ENCODE measurements around the gene RFNG. TPM values are rescaled to one million over a fixed set of nuclear protein-coding genes. Genes with fewer than 3 reads are reported as not detected.

The RFNG gene
- total and polyA plus RNA-seq, 2 of the 4 experiments (the other 2 are of a cell fraction) = 6.8 to 47.3 TPM

DNA sequence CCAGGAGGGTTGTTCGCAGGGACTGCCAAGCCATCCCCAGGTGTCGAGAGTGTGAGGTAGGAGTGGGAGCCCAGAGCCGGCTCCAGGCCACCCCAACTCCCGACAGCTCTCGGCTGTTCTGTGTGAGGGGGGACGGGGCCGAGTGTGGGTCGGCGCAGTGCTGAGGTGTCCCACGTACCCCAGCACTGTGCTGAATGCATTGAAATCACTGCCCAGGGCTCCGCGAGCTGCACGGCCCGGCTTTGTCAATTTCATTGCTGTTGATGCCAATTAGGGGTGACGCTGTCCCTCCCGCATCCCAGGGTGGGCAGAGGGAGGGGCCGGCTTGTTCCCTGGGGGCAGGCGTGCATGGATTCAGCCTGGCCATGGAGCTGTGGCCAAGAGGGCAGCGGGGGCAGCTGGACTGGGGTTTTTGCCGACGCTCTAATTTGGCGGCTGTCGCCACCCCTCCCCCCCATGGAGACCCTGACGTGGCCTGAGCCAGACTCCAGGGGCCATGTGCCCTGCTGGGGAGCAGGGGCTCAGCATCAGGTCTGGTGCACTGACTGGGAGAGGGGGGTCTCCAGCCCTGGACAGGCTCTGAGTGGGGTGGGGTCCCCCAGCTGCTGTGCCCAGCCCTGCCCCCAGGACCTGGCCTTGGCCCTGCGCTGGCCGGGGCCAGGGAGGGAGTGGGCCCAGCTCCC is 43.2 kb downstream of the RFNG start:
- no peak overlapping the region for H4K5ac ChIP-seq (ENCODE audit: low read depth, low read length)
- peaks cover 3% of the 10 kb centered on the region; the same call in 1 of the 2 replicates for H3K36me3 ChIP-seq (ENCODE audit: control insufficient read depth, insufficient read depth, low read length)
- no peak overlapping the region for H2BK20ac ChIP-seq (ENCODE audit: low read depth, low read length)
- in situ Hi-C loops (cut with MboI; ENCODE audit: low sequenced_read_pairs) (no loop called here), dilution Hi-C loops (cut with HindIII; ENCODE audit: low sequenced_read_pairs, unreplicated experiment) (no loop called here), intact Hi-C loops (cut with micrococcal nuclease) (no loop called here)
- H4K8ac ChIP-seq (ENCODE audit: low read depth in 2 of 2, low read length in 2 of 2) = no peak overlapping the region
- H3K14ac ChIP-seq (replicated peaks; ENCODE audit: low read depth, low read length) = no peak overlapping the region
- H3K4me1 ChIP-seq (ENCODE audit: control insufficient read depth, insufficient read depth, low read length) = peaks cover 21% of the 10 kb centered on the region
- no peaks in the 10 kb centered on the region for H3K9me3 ChIP-seq (ENCODE audit: control insufficient read depth, insufficient read depth, low read length)
- BruUV-seq (replicated peaks) = no TSS peak
- H4K91ac ChIP-seq (ENCODE audit: insufficient read depth, low read depth, low read length) = no peak overlapping the region
- H2BK120ac ChIP-seq (ENCODE audit: low read depth, low read length) = no peak overlapping the region
- no peak overlapping the region for H3K23ac ChIP-seq (ENCODE audit: low read depth, low read length)
- no peak overlapping the region for H2BK5ac ChIP-seq (ENCODE audit: low read depth, low read length, poor library complexity, severe bottlenecking)
- no peak for DNase-seq
- H3K4ac ChIP-seq (ENCODE audit: low read depth, low read length) = no peak overlapping the region
- H3K18ac ChIP-seq (ENCODE audit: low read depth, low read length) = no peak overlapping the region
- H3K27me3 ChIP-seq (ENCODE audit: control insufficient read depth, insufficient read depth, low read length) = no peaks in the 10 kb centered on the region
- no peak overlapping the region for H2AK9ac ChIP-seq (replicated peaks; ENCODE audit: low read depth, low read length, poor library complexity)
- H3K56ac ChIP-seq (ENCODE audit: extremely low read depth, insufficient read depth, low read length) = no peak overlapping the region
- ChIA-PET POLR2A (ENCODE audit: unreplicated experiment) (no interaction called here), CTCF (no interaction called here)
- TF ChIP-seq FOS (IDR thresholded peaks at IDR 0.05; ENCODE audit: low read depth, low read length) = no peak
- no peak for TF ChIP-seq MAZ (IDR thresholded peaks at IDR 0.05; ENCODE audit: borderline replicate concordance, low read depth, low read length)
- no peak for TF ChIP-seq MXI1 (IDR thresholded peaks at IDR 0.05; ENCODE audit: borderline replicate concordance, low read depth, low read length)
- TF ChIP-seq CHD1 (IDR thresholded peaks at IDR 0.05; ENCODE audit: low read depth, low read length) = no peak
- no peak for TF ChIP-seq CEBPB (IDR thresholded peaks at IDR 0.05; ENCODE audit: low read depth, low read length)
- TF ChIP-seq RAD21 (IDR thresholded peaks at IDR 0.05; ENCODE audit: low read length) = no peak
- TF ChIP-seq, protein P1, sequence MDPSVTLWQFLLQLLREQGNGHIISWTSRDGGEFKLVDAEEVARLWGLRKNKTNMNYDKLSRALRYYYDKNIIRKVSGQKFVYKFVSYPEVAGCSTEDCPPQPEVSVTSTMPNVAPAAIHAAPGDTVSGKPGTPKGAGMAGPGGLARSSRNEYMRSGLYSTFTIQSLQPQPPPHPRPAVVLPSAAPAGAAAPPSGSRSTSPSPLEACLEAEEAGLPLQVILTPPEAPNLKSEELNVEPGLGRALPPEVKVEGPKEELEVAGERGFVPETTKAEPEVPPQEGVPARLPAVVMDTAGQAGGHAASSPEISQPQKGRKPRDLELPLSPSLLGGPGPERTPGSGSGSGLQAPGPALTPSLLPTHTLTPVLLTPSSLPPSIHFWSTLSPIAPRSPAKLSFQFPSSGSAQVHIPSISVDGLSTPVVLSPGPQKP (IDR thresholded peaks at IDR 0.05; ENCODE audit: borderline replicate concordance, low read depth, low read length) = no peak
- TF ChIP-seq NFE2L2 (IDR thresholded peaks at IDR 0.05; ENCODE audit: low read depth, low read length) = no peak
- no peak for TF ChIP-seq SMC3 (IDR thresholded peaks at IDR 0.05; ENCODE audit: low read depth, low read length)
- TF ChIP-seq POLR2A (IDR thresholded peaks at IDR 0.05; ENCODE audit: low read depth, low read length) = no peak
- TF ChIP-seq MAFK (IDR thresholded peaks at IDR 0.05; ENCODE audit: low read depth, low read length) = no peak
- TF ChIP-seq, protein P2, sequence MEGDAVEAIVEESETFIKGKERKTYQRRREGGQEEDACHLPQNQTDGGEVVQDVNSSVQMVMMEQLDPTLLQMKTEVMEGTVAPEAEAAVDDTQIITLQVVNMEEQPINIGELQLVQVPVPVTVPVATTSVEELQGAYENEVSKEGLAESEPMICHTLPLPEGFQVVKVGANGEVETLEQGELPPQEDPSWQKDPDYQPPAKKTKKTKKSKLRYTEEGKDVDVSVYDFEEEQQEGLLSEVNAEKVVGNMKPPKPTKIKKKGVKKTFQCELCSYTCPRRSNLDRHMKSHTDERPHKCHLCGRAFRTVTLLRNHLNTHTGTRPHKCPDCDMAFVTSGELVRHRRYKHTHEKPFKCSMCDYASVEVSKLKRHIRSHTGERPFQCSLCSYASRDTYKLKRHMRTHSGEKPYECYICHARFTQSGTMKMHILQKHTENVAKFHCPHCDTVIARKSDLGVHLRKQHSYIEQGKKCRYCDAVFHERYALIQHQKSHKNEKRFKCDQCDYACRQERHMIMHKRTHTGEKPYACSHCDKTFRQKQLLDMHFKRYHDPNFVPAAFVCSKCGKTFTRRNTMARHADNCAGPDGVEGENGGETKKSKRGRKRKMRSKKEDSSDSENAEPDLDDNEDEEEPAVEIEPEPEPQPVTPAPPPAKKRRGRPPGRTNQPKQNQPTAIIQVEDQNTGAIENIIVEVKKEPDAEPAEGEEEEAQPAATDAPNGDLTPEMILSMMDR (conservative IDR thresholded peaks at IDR 0.05; ENCODE audit: low read depth, low read length) = no peak
- TF ChIP-seq BHLHE40 (IDR thresholded peaks at IDR 0.05; ENCODE audit: low read depth, low read length) = no peak
- TF ChIP-seq RCOR1 (IDR thresholded peaks at IDR 0.05; ENCODE audit: insufficient replicate concordance, low read length) = no peak
- no peak for TF ChIP-seq RFX5 (IDR thresholded peaks at IDR 0.05; ENCODE audit: low read depth, low read length)
- TF ChIP-seq, protein P3, sequence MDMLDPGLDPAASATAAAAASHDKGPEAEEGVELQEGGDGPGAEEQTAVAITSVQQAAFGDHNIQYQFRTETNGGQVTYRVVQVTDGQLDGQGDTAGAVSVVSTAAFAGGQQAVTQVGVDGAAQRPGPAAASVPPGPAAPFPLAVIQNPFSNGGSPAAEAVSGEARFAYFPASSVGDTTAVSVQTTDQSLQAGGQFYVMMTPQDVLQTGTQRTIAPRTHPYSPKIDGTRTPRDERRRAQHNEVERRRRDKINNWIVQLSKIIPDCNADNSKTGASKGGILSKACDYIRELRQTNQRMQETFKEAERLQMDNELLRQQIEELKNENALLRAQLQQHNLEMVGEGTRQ (IDR thresholded peaks at IDR 0.05; ENCODE audit: low read depth, low read length) = no peak
- ATAC-seq (ENCODE audit: low read depth) = no peak
- H2AK5ac ChIP-seq (ENCODE audit: low read depth, low read length) = no peak overlapping the region; the same call in 1 of the 2 replicates
- no peak overlapping the region for H3K4me3 ChIP-seq (ENCODE audit: insufficient read depth, low read depth, low read length)
- H2AFZ ChIP-seq (replicated peaks; ENCODE audit: low read length, poor library complexity) = no peak overlapping the region
- peaks cover 5 to 23% of the 10 kb centered on the region in 2 experiments; a peak in 3 of 4 replicates for H3K79me1 ChIP-seq (ENCODE audit: low read depth in 1 of 2, low read length in 2 of 2)
- H4K20me1 ChIP-seq (ENCODE audit: insufficient read depth, low read length) = peaks cover under 1% of the 10 kb centered on the region; the same call in 1 of the 2 replicates
- no peak overlapping the region for H3K27ac ChIP-seq (ENCODE audit: insufficient read depth, low read length)
- H3K9ac ChIP-seq (ENCODE audit: low read depth, low read length) = no peak overlapping the region
- peaks cover 11% of the 10 kb centered on the region for H3K9me1 ChIP-seq (ENCODE audit: insufficient read depth, low read length)
- WGBS, 2 experiments (ENCODE audit: extremely low coverage in 2 of 2, insufficient read length in 1 of 2) = 94% methylated on average over 7 of the region's 26 CpGs; no CpG with 5 or more reads in 1 of the 2 experiments
- no peak overlapping the region for H3K4me2 ChIP-seq (ENCODE audit: low read depth, low read length)
- no peak overlapping the region for H2BK15ac ChIP-seq (ENCODE audit: low read depth, low read length)
